Esophagus muscularis mucosa (tissue), 3 donors: ENCODE results near the gene DOCK3.
"Not testable (repeated sequence)": the region's sequence is repeated elsewhere in the genome, so short reads cannot be mapped to it uniquely, and the experiment has no call there.

Experiments
- EP300 ChIP-seq: sonication (generic); formaldehyde crosslinking; IDR thresholded peaks from one replicate; pipeline ENCODE4 v1.6.1; 2017; ENCODE audit warnings: antibody characterized with exemption
- TF ChIP-seq, protein P1 (sequence below), 3 experiments: fragments of 200-600 bp in 2 of 3; fragments of 450-650 bp in 1 of 3; sonication (generic) in 2 of 3; IDR thresholded peaks; one replicate each; pipeline ENCODE4 v1.5.1; 2017 to 2019; ENCODE audit warnings: antibody characterized with exemption in 3 of 3, mild to moderate bottlenecking in 2 of 3, moderate library complexity in 1 of 3

DNA sequence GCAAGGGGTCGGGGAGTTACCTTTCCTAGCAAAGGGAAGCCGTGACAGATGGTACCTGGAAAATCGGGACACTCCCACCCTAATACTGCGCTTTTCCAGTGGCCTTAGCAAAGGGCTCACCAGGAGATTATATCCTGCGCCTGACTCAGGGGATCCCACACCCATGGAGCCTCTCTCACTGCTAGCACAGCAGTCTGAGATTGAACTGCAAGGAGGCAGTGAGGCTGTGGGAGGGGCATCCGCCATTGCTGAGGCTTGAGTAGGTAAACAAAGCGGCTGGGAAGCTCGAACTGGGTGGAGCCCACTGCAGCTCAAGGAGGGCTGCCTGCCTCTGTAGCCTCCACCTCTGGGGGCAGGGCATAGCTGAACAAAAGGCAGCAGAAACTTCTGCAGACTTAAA is 693.5 kb downstream of the DOCK3 start:
- not testable (repeated sequence) for TF ChIP-seq EP300
- TF ChIP-seq, protein P1, sequence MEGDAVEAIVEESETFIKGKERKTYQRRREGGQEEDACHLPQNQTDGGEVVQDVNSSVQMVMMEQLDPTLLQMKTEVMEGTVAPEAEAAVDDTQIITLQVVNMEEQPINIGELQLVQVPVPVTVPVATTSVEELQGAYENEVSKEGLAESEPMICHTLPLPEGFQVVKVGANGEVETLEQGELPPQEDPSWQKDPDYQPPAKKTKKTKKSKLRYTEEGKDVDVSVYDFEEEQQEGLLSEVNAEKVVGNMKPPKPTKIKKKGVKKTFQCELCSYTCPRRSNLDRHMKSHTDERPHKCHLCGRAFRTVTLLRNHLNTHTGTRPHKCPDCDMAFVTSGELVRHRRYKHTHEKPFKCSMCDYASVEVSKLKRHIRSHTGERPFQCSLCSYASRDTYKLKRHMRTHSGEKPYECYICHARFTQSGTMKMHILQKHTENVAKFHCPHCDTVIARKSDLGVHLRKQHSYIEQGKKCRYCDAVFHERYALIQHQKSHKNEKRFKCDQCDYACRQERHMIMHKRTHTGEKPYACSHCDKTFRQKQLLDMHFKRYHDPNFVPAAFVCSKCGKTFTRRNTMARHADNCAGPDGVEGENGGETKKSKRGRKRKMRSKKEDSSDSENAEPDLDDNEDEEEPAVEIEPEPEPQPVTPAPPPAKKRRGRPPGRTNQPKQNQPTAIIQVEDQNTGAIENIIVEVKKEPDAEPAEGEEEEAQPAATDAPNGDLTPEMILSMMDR (IDR thresholded peaks at IDR 0.05): not testable (repeated sequence)
